HepG2 (cell line): ENCODE data around the gene AHRR. TPM values are rescaled to one million over a fixed set of nuclear protein-coding genes. Genes with fewer than 3 reads are reported as not detected.

Experiments used
- ATF7 ChIP-seq, 2 experiments: fragments of 450-650 bp in 1 of 2; sonication (generic) in 1 of 2; formaldehyde crosslinking in 1 of 2; IDR thresholded peaks; 2 replicates each; pipeline versions ENCODE4 v1.4.0 to v1.6.1; 2016 to 2020; ENCODE audit warnings: antibody characterized with exemption in 1 of 2, mild to moderate bottlenecking in 1 of 2, missing genetic modification reagents in 1 of 2
- EHMT2 ChIP-seq: fragments of 200-600 bp; sonication (generic); IDR thresholded peaks from 2 replicates; pipeline ENCODE4 v1.7.0; 2017; ENCODE audit warnings: antibody characterized with exemption, low read depth, low read length, borderline replicate concordance
- HOXA3 ChIP-seq: sonication (generic); formaldehyde crosslinking; IDR thresholded peaks from 2 replicates; pipeline ENCODE4 v1.5.0; 2020; ENCODE audit warnings: missing genetic modification reagents
- KDM2A ChIP-seq: sonication (generic); formaldehyde crosslinking; IDR thresholded peaks from 2 replicates; pipeline ENCODE4 v1.4.0; 2020; ENCODE audit warnings: low read depth, missing genetic modification reagents, borderline replicate concordance
- MTF2 ChIP-seq: sonication (generic); formaldehyde crosslinking; IDR thresholded peaks from 2 replicates; pipeline ENCODE4 v1.5.0; 2020; ENCODE audit warnings: missing genetic modification reagents, borderline replicate concordance
- POLR2AphosphoS5 ChIP-seq: IDR thresholded peaks from 2 replicates; pipeline ENCODE4 v1.6.1; 2012; ENCODE audit warnings: low read depth, low read length
- PPARG ChIP-seq: conservative IDR thresholded peaks from 2 replicates; pipeline ENCODE4 v1.6.1; 2016; ENCODE audit warnings: missing biosample characterization, missing genetic modification reagents
- SRSF4 ChIP-seq: fragments of 200-400 bp; formaldehyde crosslinking; IDR thresholded peaks from one replicate; pipeline ENCODE4 v1.6.1; 2018; ENCODE audit warnings: mild to moderate bottlenecking, low read depth, low read length, moderate library complexity; ENCODE audit not compliant: poor library complexity, severe bottlenecking
- ZNF296 ChIP-seq: sonication (generic); formaldehyde crosslinking; conservative IDR thresholded peaks from 2 replicates; pipeline ENCODE4 v1.5.0; 2020; ENCODE audit warnings: mild to moderate bottlenecking, missing genetic modification reagents
- ZNF30 ChIP-seq: sonication (generic); formaldehyde crosslinking; IDR thresholded peaks from 2 replicates; pipeline ENCODE4 v1.5.0; 2020; ENCODE audit warnings: mild to moderate bottlenecking, missing genetic modification reagents
- ZNF430 ChIP-seq: sonication (generic); formaldehyde crosslinking; IDR thresholded peaks from 2 replicates; pipeline ENCODE4 v1.9.0; 2021; ENCODE audit warnings: mild to moderate bottlenecking, missing genetic modification reagents
- ZNF557 ChIP-seq: sonication (generic); formaldehyde crosslinking; IDR thresholded peaks from 2 replicates; pipeline ENCODE4 v1.4.0; 2020; ENCODE audit warnings: missing genetic modification reagents
- ZNF75D ChIP-seq: sonication (generic); formaldehyde crosslinking; IDR thresholded peaks from 2 replicates; pipeline ENCODE4 v1.8.1; 2023; ENCODE audit warnings: missing genetic modification reagents, mild to moderate bottlenecking, borderline replicate concordance
- polyA plus RNA-seq, 8 experiments: library from polyadenylated mRNA; depleted of rRNA in 3 of 8; stranded (reverse) in 7 of 8; unstranded in 1 of 8; fragments of >200 nt; fragmentation: Illumina TruSeq in 4 of 8; extraction: Trizol in 4 of 8; gene quantifications; 2 replicates each; pipeline versions ENCODE4 v1.2.1 to v1.2.3, GENCODE V29; 2011 to 2016; ENCODE audit warnings: low read depth in 4 of 8, missing spikeins in 1 of 8, mixed read lengths in 1 of 8; ENCODE audit not compliant: insufficient read depth in 1 of 8
- total RNA-seq, 5 experiments: library from RNA; depleted of rRNA; stranded (reverse); fragments of >200 nt; fragmentation: Illumina TruSeq; extraction: Trizol; gene quantifications; 2 replicates each; pipeline ENCODE4 v1.2.3, GENCODE V29; 2016; ENCODE audit warnings: low read depth in 1 of 5
- TF ChIP-seq, protein P1 (sequence below): IDR thresholded peaks from 2 replicates; pipeline ENCODE4 v1.6.1; 2016; ENCODE audit warnings: missing compliant biosample characterization, missing genetic modification reagents, borderline replicate concordance
- TF ChIP-seq, protein P2 (sequence below): sonication (generic); formaldehyde crosslinking; IDR thresholded peaks from 2 replicates; pipeline ENCODE4 v1.5.0; 2020; ENCODE audit warnings: missing genetic modification reagents
- TF ChIP-seq, protein P3 (sequence below): sonication (generic); formaldehyde crosslinking; IDR thresholded peaks from 2 replicates; pipeline ENCODE4 v1.5.0; 2020; ENCODE audit warnings: mild to moderate bottlenecking, missing genetic modification reagents, borderline replicate concordance
- TF ChIP-seq, protein P4 (sequence below): IDR thresholded peaks from 2 replicates; pipeline ENCODE4 v1.6.1; 2016; ENCODE audit warnings: low read depth, control low read depth
- TF ChIP-seq, protein P5 (sequence below): sonication (generic); formaldehyde crosslinking; IDR thresholded peaks from 2 replicates; pipeline ENCODE4 v1.4.0; 2020; ENCODE audit warnings: missing genetic modification reagents

The AHRR gene
- total and polyA plus RNA-seq, 2 of the 13 experiments (the other 11 are each of a cell fraction or from before 2014, with no cell fraction given), result 0.28 to 0.35 TPM

DNA sequence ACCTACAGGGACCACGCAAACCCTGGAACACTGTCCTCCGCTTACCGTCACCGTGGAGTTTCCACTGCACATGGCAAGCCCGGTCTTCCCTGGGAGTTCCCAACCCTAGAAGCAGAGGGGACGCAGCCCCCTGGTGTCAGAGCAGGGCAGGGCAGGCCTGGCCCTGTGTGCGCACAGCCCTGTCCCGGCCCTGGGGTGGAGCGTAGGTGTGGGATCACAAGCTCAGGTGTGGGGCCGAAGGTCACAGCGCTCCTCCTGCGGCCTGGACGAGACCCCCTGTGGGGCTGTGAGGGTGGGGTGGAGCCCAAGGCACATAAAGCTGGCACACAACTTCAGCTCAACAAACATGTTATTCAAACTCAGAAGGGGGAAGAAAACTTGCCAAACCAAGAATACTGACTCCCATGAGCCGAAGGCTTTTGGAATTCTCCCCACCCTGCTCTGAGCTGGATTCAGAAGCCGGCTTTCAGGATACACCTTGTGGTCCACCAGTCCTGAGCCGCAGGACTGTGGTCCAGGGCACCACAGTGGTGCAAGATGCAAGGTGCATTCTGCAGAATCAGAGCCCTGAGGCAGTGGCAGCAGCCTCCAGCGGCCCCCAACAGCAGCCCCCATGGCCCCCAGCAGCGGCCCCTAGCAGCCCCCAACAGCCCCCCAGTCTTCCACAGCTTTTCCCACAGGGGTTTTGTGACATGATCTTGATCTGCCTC is 109.6 kb downstream of the AHRR start (continued):
- TF ChIP-seq, protein P1, sequence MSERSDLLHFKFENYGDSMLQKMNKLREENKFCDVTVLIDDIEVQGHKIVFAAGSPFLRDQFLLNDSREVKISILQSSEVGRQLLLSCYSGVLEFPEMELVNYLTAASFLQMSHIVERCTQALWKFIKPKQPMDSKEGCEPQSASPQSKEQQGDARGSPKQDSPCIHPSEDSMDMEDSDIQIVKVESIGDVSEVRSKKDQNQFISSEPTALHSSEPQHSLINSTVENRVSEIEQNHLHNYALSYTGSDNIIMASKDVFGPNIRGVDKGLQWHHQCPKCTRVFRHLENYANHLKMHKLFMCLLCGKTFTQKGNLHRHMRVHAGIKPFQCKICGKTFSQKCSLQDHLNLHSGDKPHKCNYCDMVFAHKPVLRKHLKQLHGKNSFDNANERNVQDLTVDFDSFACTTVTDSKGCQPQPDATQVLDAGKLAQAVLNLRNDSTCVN (CRISPR knock-in tag), result no peak
- TF ChIP-seq ZNF75D (no peak), MTF2 (no peak; the same call in 1 of the 2 replicates), PPARG (CRISPR knock-in tag) (no peak), POLR2AphosphoS5 (no peak), HOXA3 (peak; percentile 36; the same call in 1 of the 2 replicates), KDM2A (CRISPR knock-in tag) (peak; percentile 60; the same call in 1 of the 2 replicates), ZNF430 (CRISPR knock-in tag) (no peak), ZNF557 (no peak), EHMT2 (no peak), ZNF296 (CRISPR knock-in tag) (no peak), ZNF30 (no peak), SRSF4 (no peak), ATF7 (IDR thresholded peaks at IDR 0.05) (no peak), ATF7 (CRISPR knock-in tag; IDR thresholded peaks at IDR 0.05) (no peak)
- TF ChIP-seq, protein P2, sequence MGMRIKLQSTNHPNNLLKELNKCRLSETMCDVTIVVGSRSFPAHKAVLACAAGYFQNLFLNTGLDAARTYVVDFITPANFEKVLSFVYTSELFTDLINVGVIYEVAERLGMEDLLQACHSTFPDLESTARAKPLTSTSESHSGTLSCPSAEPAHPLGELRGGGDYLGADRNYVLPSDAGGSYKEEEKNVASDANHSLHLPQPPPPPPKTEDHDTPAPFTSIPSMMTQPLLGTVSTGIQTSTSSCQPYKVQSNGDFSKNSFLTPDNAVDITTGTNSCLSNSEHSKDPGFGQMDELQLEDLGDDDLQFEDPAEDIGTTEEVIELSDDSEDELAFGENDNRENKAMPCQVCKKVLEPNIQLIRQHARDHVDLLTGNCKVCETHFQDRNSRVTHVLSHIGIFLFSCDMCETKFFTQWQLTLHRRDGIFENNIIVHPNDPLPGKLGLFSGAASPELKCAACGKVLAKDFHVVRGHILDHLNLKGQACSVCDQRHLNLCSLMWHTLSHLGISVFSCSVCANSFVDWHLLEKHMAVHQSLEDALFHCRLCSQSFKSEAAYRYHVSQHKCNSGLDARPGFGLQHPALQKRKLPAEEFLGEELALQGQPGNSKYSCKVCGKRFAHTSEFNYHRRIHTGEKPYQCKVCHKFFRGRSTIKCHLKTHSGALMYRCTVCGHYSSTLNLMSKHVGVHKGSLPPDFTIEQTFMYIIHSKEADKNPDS (CRISPR knock-in tag), result no peak
- TF ChIP-seq, protein P3, sequence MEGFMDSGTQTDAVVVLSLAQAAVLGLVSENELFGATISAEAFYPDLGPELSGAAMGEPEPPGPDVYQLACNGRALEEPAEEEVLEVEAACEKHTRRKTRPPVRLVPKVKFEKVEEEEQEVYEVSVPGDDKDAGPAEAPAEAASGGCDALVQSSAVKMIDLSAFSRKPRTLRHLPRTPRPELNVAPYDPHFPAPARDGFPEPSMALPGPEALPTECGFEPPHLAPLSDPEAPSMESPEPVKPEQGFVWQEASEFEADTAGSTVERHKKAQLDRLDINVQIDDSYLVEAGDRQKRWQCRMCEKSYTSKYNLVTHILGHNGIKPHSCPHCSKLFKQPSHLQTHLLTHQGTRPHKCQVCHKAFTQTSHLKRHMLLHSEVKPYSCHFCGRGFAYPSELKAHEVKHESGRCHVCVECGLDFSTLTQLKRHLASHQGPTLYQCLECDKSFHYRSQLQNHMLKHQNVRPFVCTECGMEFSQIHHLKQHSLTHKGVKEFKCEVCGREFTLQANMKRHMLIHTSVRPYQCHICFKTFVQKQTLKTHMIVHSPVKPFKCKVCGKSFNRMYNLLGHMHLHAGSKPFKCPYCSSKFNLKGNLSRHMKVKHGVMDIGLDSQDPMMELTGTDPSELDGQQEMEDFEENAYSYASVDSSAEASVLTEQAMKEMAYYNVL (CRISPR knock-in tag), result no peak
- TF ChIP-seq, protein P4, sequence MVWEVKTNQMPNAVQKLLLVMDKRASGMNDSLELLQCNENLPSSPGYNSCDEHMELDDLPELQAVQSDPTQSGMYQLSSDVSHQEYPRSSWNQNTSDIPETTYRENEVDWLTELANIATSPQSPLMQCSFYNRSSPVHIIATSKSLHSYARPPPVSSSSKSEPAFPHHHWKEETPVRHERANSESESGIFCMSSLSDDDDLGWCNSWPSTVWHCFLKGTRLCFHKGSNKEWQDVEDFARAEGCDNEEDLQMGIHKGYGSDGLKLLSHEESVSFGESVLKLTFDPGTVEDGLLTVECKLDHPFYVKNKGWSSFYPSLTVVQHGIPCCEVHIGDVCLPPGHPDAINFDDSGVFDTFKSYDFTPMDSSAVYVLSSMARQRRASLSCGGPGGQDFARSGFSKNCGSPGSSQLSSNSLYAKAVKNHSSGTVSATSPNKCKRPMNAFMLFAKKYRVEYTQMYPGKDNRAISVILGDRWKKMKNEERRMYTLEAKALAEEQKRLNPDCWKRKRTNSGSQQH (CRISPR knock-in tag), result no peak
- TF ChIP-seq, protein P5, sequence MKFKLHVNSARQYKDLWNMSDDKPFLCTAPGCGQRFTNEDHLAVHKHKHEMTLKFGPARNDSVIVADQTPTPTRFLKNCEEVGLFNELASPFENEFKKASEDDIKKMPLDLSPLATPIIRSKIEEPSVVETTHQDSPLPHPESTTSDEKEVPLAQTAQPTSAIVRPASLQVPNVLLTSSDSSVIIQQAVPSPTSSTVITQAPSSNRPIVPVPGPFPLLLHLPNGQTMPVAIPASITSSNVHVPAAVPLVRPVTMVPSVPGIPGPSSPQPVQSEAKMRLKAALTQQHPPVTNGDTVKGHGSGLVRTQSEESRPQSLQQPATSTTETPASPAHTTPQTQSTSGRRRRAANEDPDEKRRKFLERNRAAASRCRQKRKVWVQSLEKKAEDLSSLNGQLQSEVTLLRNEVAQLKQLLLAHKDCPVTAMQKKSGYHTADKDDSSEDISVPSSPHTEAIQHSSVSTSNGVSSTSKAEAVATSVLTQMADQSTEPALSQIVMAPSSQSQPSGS (CRISPR knock-in tag), result no peak
